Stimulated activated CD4-positive, alpha-beta T cell treated with anti-CD3 and anti-CD28 coated beads, Interleukin-4, amount 100 ng/mL, for 48 hours (primary cell): ENCODE measurements around the gene SDCCAG8.

Experiments used
- DNase-seq, 2 donors: peaks; one replicate each; pipeline ENCODE4 v3.0.0-alpha.2; 2020; ENCODE audit warnings: low read depth in 2 of 2

The SDCCAG8 gene

DNA sequence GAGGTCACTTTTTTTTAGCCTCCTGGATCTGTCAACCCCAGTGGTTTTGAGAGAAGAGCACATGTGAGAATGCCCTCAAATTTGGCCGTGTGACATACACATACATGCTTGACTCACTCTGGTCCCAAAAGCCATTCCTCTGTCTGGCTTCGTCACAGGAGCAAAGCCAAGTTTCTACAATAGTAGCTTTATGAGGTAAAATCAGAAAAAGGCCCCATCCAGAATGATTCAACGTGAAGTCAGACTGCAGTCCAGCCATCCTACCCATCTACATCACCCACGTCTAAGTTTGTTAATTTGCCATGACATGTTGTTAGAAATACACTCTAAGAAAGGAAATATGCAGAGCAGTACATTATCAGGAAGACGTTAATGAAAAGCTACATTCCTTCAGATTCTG lies 245.2 kb downstream of the SDCCAG8 start:
- no peak for DNase-seq

DNA sequence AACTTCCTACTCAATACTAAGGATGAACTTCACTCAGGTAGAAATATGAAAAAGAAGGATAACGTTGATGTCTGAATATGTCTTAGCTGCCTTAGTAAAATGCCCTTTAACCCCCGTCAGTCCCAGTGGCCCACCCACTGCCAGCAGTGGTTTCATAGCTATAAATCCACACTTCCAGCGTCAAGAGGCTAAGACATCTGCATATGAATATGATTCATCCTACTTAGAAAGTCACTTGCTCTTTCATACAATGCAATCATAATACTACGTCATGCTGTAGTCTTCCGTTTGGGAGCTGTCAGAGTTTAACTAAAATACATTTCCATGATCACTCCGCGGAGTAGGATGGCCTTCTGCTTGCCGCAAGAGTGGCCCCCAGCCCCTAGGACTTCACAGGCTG lies 247.3 kb downstream of the SDCCAG8 start:
- DNase-seq, result no peak

DNA sequence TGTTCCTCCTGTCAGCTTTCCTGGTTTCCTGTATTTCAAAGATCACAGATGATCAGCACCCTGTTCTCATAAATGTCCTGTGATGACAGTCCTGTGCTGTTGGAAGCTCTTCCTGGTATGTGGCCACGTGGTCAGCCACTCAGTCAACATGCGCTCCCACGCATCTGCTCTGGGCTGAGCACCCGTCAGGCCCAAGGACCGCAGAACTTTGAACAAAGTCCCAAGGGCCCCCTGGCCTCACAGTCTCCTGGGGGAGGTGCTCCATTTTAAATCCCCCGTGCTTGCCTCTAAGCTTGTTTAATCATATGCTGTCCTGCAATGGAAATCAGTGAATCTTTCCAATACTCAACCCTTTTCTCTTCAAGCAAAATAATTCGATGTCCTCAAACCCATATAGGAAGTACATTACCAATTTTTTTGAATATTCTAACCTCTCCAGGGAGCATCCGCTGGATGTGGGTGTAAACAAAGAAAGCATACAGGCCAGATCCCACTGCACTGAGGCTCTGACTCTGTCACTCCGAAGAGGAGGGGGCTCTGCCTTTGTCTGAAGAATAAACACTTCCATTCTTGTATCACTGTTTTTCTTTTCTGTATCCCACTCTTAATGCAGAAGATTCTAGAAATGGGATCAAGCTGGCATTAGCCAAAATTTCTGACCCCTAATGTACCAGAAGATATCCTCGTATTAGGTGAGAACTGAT lies 250.3 kb downstream of the SDCCAG8 start:
- DNase-seq, result no peak

DNA sequence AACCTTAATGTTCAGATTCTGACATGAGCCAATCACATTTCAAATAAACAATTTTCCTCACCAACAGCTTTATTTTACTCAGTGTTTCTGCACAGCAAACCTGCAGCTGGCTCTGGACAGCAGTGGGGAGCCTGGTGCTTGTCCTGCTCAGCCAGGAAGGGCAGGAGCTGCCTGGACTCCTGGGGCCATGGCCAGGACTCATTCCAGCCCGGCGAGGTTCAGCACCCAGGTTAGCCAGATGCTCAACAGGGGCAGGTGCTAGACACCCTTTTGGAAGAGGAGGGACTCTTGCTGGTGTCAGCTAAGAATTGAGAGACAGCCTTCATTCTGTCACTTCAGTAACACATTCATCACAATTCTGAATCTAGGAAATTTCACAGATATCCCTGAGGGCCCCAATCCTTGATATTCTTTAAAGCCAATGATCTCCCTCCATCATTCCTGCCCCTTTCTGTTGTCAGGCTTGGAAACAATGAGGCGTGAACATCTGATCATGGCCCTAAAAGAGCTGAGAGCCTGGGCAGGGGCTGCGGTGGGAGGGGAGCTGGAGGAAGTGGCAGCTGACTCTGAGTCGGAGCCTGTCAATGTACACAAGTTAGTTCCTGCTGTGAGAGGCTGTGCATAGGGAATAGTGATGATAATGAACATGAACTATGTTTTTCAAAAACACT lies 251.3 kb downstream of the SDCCAG8 start:
- no peak for DNase-seq

DNA sequence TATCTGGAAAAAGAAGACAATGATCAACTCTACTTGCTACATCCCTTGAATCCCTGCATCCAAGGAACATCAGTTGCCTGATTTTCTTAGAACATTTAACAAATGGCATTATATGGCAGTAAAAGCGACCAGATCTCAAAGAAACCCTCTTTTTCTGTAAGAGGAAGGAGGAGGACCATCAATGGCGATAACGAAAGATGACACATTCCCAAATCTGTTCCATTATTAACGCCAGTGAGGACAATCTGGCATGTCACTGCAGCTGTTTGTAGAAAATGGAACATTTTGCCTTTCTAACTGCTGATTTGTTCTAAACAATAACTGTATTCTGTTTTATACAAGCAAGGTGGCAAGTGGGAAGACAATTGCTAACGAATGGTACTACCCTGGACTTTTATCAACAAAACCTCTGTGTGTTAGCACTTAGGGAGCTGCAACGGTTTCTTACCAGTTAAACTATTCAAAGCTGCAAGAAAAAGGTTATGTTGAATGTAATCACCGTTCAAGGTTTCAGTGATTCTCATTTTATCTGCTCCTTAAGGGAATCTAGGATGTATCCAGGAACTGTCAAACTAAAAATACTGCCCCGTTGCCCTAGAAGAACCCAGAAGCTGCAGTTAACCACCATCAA lies 251.9 kb downstream of the SDCCAG8 start:
- DNase-seq, result no peak

DNA sequence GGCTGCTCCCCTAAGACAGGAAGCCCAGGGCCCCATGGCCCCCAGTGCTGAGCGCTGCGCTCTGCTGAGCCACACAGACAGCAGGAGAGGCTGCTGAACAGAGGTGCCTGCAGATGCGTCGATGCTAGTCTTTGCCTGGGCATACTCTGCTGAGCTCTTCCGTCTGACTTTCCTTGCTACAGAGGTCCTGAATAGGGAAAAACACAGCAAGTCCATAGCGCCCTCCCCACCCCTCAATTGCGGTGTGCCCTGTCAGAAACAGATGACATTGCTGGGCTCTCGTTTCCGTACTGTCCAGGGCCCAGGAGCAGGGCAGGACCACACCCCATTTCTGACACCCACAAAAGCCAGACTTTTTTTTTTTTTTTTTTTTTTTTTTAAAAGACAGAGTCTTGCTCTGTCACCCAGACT lies 252.5 kb downstream of the SDCCAG8 start:
- no peak for DNase-seq

DNA sequence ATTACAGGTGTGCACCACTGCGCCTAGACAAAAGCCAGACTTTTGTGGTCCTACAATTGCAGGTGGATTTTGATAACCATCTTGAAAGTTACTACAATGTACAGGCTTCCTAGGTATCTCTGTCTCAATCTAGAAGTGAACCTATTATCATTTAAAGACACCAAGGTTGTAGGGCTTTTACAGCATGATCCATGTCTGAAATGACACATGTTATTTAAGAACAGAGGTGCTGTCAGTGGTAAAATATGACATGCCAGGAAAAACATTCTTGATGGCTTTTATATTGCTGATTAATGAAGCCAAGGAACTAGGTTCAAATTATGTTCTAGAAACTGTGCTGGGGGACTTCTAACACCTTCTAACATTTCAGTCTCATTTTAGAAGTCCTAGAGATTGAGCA lies 253.1 kb downstream of the SDCCAG8 start:
- no peak for DNase-seq

DNA sequence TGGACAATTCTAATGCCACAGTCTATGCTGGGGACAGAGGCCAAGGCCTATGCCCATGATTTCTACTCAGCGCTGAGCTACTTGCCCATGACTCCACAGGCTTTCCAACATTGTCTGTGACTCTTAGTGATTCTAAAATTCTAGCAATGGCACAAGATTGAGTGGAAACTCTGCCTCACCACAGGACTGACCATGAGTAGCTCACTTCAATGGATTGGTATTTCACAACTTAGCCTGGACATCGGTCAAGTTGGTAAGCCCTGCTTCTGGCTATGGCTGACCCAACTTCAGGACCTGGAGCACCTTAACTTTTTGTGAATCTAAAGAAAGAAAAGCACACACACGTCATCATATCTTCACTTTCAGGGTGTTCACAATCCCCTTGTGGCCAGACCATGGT lies 255.1 kb downstream of the SDCCAG8 start:
- DNase-seq, result no peak

DNA sequence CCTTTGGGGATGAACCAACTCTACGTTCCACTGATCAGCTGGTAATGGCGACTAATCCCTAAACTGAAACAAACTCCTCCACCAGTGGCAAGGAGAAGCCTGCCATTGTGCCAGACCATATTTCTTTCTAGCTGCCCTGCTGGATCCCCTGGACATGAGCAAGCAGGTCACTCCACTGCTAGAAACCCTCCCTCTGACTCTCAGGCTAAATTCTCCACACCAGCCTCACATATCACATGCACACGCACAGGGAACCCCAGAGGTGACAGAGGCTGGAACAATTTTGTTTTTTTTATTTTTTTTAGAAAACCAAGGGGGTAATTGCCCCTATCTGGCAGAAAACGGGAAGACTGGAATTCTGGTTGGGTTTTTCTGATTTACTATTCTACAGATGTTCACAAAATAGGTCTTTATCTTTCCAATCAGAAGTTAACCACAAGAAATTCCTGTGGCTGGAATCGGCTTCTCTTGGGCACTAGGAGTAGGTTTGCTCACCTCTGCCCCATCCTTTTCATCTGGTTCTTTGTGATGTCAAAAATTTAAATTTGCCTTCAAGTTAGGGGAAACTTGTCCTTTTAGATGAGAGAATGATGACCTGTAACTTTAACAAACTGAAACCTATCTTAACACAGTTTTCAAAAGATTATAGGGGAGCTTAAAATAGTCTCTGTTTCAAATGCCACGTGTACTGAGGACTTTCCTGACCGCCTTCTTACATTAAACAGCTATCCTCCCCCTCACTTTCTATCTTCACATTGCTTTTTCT lies 258.1 kb downstream of the SDCCAG8 start:
- DNase-seq, result no peak

DNA sequence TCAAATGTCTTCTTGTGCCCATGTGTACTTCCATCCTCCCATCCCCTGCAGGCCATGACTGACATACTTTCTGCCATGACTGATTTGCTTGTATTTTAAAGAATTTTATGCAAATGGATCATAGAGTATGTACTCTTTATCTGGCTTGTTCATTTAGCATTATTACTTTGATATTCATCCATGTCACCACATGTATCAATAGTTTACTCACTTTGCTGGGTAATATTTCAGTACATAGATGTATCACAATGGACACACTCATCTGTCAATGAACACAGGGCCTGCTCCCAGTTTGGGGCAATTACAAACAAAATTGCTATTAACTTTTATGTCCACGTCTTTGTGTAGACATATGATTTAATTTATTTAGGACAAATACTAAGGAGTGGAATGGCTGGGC lies 259.1 kb downstream of the SDCCAG8 start:
- no peak for DNase-seq

DNA sequence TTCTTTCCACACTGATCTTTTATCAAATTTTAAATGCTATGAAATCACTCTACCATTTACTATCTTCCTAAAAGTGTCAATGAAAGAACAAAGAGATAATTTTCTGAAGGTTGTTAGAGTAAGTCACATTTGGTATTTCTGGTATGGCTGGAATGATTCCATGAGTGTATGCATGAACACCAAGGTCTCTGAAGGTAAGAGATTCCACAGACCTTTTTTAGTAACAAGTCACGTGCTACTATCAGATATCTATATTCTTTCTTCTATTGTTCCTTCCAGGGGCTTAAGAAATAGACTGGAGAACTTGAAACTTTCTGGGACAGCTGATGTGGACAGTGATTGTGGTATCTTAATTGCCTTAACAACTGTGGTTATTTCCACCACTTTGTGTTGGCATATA lies 265.0 kb downstream of the SDCCAG8 start:
- DNase-seq, result no peak

DNA sequence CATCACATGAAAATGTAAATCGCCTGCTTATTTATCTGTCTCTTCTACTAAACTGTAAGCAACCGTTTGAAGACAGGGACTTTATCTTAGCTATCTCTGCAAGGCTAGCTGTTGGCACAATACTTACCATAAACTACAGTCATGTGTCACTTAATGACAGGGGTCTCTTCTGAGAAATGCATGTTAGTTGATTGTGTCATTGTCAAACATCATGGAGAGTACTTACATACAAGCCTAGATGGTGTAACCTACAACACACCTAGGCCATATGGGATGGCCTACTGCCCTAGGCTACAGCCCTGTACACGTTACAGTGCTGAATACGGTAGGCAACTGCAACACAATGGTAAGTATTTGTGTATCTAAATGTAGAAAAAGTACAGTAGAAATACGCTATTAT lies 267.9 kb downstream of the SDCCAG8 start:
- no peak for DNase-seq

DNA sequence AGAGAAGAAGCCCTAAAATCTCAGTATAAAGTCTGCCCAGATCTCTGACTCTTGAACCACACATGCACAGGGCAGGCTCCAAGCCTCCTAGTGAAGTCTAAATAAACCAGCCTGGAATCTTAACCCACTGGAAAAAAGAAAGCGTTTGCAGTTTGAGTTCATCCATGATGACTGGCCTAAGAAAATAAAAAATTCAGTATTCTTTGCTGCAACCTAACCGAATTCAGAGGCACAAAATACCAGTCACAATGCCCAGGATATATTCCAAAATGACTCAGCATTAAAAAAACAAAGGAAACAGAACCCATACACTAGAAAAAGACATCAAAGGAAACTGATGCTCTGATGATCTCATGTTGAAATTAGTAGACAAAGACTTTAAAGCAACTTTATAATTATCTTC lies 269.2 kb downstream of the SDCCAG8 start:
- DNase-seq, result no peak

DNA sequence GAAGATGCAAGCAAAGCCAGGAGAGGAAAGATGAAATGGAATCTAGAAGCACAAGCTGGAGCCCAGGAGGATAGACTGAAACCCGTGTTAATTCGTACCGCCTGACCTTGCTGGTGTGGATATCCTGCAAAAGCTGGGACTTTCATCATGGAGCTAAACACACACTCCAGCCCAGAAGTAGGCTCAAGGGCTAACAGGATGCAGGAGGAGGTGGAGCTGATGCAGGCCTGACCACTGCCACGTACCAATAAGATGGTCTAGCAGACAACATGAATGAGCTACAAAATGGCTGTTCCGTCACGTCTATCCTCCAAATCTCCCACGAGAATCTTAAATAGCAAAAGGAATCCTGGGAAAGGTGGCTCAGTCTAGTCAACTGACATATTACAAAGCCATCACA lies 270.3 kb downstream of the SDCCAG8 start:
- no peak for DNase-seq

DNA sequence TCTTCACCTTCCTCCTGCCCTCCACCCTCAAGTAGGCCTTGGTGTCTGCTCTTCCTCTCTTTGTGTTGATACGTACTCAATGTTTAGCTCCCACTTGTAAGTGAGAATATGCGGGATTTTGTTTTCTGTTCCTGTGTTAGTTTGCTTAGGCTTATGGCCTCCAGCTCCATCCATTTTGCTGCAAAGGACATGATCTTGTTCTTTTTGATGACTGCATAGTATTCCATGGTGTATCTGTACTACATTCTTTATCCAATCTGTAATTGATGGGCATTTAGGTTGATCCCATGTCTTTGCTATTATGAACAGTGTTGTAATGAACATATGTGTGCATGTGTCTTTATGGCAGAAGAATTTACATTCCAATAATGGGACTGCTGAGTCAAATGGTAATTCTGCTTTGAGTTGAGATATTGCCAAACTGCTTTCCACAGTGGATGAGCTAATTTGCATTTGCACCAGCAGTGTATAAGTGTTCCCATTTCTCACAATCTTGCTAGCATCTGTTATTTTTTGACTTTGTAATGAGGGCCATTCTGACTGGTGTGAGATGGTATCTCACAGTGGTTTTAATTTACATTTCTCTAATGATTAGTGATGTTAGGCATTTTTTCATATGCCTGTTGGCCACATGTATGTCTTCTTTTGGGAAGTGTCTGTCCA lies 272.7 kb downstream of the SDCCAG8 start:
- DNase-seq, result no peak

DNA sequence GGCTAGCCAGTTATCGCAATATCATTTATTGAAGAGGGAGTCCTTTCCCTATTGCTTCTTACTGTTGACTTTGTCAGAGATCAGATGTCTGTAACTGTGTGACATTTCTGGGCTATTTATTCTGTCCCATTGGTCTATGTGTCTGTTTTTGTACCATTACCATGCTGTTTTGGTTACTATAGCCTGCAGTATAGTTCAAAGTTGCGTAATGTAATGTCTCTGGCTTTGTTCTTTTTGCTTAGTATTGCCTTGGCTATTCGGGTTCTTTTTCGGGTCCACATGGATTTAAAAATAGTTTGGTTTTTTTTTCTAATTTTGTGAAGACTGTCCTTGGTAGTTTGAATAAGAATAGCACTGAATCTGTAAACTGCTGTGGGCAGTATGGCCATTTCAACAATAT lies 273.7 kb downstream of the SDCCAG8 start:
- DNase-seq, result no peak

DNA sequence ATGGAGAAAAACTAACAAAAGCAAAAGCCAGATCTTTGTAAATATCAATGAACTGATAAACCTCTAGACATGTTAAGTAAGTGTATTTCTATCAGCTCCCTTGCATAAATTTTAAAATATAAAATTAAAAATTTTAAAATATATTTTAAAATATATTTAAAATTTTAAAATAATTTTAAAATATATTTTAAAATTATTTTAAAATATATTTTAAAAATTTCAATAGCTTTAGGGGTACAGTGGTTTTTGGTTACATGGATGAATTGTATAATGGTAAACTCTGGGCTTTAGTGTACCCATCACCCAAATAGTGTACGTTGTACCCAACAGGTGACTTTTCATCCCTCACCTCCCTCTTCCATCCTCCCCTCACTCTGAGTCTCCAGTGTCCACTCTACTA lies 279.2 kb downstream of the SDCCAG8 start:
- DNase-seq, result no peak

DNA sequence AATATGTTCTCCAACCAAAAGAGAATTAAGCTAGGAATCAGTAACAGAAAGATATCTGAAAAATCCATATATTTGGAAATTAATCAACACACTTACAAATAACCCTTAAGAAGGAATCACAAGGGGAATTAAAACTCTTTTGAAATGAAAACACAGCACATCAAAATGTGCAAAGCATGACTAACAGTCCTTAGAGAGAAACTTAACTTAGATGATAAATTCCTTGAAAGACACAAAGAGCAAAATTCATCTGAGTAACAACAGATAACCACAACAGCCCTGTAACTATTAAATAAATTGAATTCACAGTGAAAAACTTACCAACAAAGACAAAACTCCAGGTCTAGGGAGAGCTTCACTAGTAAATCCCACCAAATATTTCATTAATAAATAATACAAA lies 283.8 kb downstream of the SDCCAG8 start:
- DNase-seq, result no peak

DNA sequence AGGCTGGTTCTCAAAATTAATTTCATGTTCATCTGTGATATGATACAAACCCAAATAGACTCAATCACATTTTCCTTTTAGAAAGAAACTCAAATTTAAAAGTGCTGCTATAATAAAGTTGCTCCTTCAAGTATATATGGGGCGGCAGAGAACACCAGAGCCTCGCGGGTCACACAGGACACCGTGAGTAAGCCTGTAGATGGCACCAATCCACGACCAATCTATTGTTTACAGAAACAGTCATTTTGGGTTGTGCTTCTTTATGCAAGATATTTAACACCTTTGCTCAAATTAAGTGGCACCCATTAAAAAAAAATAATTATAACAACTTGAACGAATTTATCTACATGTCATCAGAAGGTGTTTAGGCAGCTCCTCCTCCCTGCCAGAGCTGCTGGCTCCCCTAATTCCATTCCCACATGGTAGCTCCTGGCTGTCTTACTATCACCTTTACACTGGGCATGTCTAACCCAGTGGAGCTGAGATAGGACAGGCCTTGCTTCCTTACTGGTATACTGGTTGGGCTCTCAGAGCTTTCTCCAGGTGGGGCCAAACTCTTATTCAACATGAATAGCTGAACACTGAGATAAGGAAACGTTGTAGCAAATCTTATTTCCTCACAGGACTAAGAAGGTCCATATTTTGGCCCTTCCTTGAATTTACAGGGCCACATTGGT lies 287.0 kb downstream of the SDCCAG8 start:
- no peak for DNase-seq

DNA sequence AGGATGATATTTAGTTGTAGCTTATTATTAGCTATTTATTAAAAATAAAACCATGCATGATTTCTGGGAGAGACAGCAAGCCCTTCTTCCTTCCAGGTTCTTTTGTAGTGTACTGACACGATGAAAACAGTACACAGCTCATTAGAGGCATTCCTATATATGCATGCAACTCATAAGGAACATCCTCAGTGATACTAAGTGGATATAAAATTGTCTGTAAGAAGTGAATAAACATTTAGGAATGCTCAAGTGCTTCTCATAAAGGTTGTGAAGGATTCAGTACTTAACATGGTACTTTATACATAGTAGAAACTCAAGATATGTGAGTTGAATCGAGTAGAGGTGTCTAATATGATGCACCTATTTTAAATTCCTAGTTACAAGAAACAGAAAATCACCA lies 287.7 kb downstream of the SDCCAG8 start:
- no peak for DNase-seq

DNA sequence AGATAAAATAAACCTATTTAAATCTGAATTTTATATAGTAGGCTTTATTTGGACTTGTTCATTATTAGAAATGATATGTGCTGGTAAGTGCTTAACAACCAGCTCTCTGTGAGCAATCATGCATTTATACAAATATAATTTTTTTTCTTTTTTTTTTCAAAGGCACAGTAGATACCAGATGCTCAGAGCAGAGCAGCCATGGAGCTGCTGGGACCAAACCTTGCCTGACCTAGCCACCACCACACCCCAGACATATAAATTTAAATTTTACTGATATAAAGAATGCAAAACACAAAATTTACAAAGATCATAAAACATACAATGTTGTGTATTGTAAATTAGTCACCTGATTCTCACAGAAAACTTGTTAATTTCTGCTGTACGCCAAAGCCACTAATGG lies 290.6 kb downstream of the SDCCAG8 start:
- no peak for DNase-seq
